ENCODE data around the gene SF3A1. TPM values are rescaled to one million over a fixed set of nuclear protein-coding genes. Genes with fewer than 3 reads are reported as not detected.
"Not testable (repeated sequence)": the region's sequence is repeated elsewhere in the genome, so short reads cannot be mapped to it uniquely, and the experiment has no call there.

SF3A1 gene
- total and polyA plus RNA-seq, 2 experiments from 2014 or later: 45.8 to 84.6 TPM

DNA sequence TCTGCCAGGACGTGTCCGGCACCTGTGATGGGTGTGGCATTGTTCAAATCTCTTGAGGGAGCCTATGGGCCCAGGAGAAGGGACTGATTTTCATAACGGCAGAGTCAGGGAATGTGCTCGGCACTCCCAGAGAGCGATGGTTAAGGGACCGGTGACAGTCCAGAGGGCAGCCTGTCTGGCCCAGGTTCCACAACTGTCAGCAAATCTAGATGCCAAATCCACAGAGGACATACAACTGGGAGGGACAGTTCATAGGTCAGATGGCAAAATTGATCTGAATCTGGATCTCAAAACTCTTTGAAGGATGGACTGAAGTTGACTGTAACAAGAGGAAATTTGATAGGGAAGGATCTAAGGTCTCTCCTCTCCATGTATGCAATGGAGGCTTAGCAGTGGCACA is 47.6 kb upstream of the SF3A1 start:
- TF ChIP-seq CTCF (IDR thresholded peaks at IDR 0.05; ENCODE audit: poor library complexity) (no peak), EZH2 (IDR thresholded peaks at IDR 0.05; ENCODE audit: borderline replicate concordance) (no peak)
- H3K27me3 ChIP-seq: no peaks in the 10 kb centered on the region
- H3K9me2 ChIP-seq (replicated peaks; ENCODE audit: insufficient read depth): no peaks in the 10 kb centered on the region
- no peaks in the 10 kb centered on the region for H3K9me3 ChIP-seq (ENCODE audit: low read depth)
- H3K4me3 ChIP-seq: no peak overlapping the region
- DNase-seq (ENCODE audit: low spot score): no peak
- no peak overlapping the region for H3K27ac ChIP-seq
- WGBS (ENCODE audit: low lambda C conversion rate, missing lambda C conversion rate): 94% methylated on average over 6 of the region's 6 CpGs
- no peaks in the 10 kb centered on the region for H4K20me1 ChIP-seq (ENCODE audit: insufficient read depth, poor library complexity, severe bottlenecking)
- H3K4me1 ChIP-seq (ENCODE audit: insufficient read depth): no peaks in the 10 kb centered on the region
- no peak overlapping the region for H3K4me2 ChIP-seq
- no peaks in the 10 kb centered on the region for H3K79me2 ChIP-seq
- no peak overlapping the region for H2AFZ ChIP-seq
- no peaks in the 10 kb centered on the region for H3K36me3 ChIP-seq (replicated peaks; ENCODE audit: insufficient read depth, low read depth)

- not testable (repeated sequence) for H3K36me3 ChIP-seq (replicated peaks; ENCODE audit: insufficient read depth, low read depth); DNase-seq (ENCODE audit: low spot score); H4K20me1 ChIP-seq (ENCODE audit: insufficient read depth, poor library complexity, severe bottlenecking); H3K27me3 ChIP-seq; H3K4me3 ChIP-seq; H3K9me3 ChIP-seq (ENCODE audit: low read depth); H3K4me1 ChIP-seq (ENCODE audit: insufficient read depth); H2AFZ ChIP-seq; H3K27ac ChIP-seq; H3K79me2 ChIP-seq; H3K9me2 ChIP-seq (replicated peaks; ENCODE audit: insufficient read depth); H3K4me2 ChIP-seq
- WGBS (ENCODE audit: low lambda C conversion rate, missing lambda C conversion rate): 95% methylated on average over 5 of the region's 5 CpGs
Observed at GRCh38 chr22:30402766-30403104, 46.0 kb upstream of the SF3A1 start.

DNA sequence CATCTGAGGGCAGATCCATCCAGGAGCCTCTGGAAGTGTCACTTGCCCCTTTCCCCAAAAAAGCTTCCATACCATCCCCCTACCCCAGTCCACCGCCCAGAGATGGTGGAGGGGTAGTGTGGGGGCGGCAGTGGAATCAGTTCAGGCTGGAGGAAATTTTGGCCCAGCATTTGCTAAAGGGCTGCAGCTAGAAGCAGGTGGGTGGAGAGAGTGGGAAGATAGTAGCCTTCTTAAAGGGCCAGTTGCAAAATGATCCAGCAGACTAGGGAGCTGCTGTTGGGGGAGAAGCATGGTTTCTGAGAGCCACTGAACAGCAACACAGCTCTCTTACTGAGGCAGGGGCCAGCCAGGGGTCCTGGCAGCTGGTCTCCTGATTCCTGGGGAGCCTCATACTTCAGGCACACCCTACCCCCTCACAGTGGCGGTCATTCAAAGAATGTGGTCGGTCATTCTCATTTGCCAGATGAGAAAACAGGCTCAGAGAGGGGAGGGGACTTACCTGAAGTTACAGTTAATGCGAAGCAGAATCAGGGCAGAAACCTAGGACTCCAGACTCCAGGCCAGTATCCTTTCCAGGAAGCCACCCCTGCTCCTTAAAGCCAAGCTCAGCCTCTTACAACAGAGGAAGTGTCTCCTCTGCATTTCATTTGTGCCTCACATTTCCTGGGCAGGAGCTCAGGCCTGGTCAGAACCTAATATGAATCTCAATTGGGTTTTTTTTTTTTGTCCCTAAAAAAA is 45.5 kb upstream of the SF3A1 start:
- no peaks in the 10 kb centered on the region for H3K4me1 ChIP-seq (ENCODE audit: insufficient read depth)
- no peaks in the 10 kb centered on the region for H4K20me1 ChIP-seq (ENCODE audit: insufficient read depth, poor library complexity, severe bottlenecking)
- no peaks in the 10 kb centered on the region for H3K9me2 ChIP-seq (replicated peaks; ENCODE audit: insufficient read depth)
- H2AFZ ChIP-seq: no peak overlapping the region
- no peaks in the 10 kb centered on the region for H3K9me3 ChIP-seq (ENCODE audit: low read depth)
- 58% methylated on average over 5 of the region's 5 CpGs for WGBS (ENCODE audit: low lambda C conversion rate, missing lambda C conversion rate)
- H3K27me3 ChIP-seq: no peaks in the 10 kb centered on the region
- no peak overlapping the region for H3K27ac ChIP-seq
- H3K36me3 ChIP-seq (replicated peaks; ENCODE audit: insufficient read depth, low read depth): no peaks in the 10 kb centered on the region
- no peak overlapping the region for H3K4me2 ChIP-seq
- DNase-seq (ENCODE audit: low spot score): no peak
- H3K4me3 ChIP-seq: no peak overlapping the region
- peaks cover 6% of the 10 kb centered on the region for H3K79me2 ChIP-seq
- TF ChIP-seq EZH2 (IDR thresholded peaks at IDR 0.05; ENCODE audit: borderline replicate concordance): no peak
- no peak for TF ChIP-seq EZH2phosphoT487 (IDR thresholded peaks at IDR 0.05; ENCODE audit: low read depth, severe bottlenecking, unreplicated experiment)
- TF ChIP-seq CTCF (IDR thresholded peaks at IDR 0.05; ENCODE audit: poor library complexity): no peak

DNA sequence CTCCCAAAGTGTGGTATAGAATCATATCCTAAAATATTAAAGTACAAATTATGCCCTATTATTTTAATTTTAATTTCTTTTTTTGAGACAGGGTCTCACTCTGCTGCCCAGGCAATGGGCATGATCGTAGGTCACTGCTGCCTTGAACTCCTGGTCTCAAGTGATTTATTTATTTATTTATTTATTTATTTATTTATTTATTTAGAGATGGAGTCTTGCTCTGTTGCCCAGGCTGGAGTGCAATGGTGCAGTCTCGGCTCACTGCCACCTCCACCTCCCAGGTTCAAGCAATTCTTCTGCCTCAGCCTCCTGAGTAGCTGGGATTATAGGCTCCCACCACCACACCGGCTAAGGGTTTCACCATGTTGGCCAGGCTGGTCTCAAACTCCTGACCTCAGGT is 44.3 kb upstream of the SF3A1 start:
- not testable (repeated sequence) for H3K4me3 ChIP-seq; DNase-seq (ENCODE audit: low spot score); H3K27ac ChIP-seq; H3K9me3 ChIP-seq (ENCODE audit: low read depth); H2AFZ ChIP-seq; H3K36me3 ChIP-seq (replicated peaks; ENCODE audit: insufficient read depth, low read depth); H3K27me3 ChIP-seq; H4K20me1 ChIP-seq (ENCODE audit: insufficient read depth, poor library complexity, severe bottlenecking); H3K9me2 ChIP-seq (replicated peaks; ENCODE audit: insufficient read depth); H3K79me2 ChIP-seq; H3K4me2 ChIP-seq; H3K4me1 ChIP-seq (ENCODE audit: insufficient read depth)
- WGBS (ENCODE audit: low lambda C conversion rate, missing lambda C conversion rate): 94% methylated on average over 3 of the region's 3 CpGs

Measured in hepatocyte (in vitro differentiated cells).